ENCODE results near the gene FAM9C.

FAM9C gene

GRCh38 chrX:13091111-13091765, 46.8 kb upstream of the FAM9C start:
- Histone ChIP-seq H3K9me3 (ENCODE audit: insufficient read depth, low read length) (no peaks in the 10 kb centered on the region), H3K4me3 (ENCODE audit: insufficient read depth, low read length, poor library complexity, severe bottlenecking) (peak overlapping the region; percentile 2), H3F3A (ENCODE audit: insufficient read depth) (peaks cover 59% of the 10 kb centered on the region), H3K9ac (ENCODE audit: low read length) (peak overlapping the region; percentile 72), H3K79me2 (ENCODE audit: insufficient read depth, low read length) (0 out of 2 replicates have a peak, but pooled peaks cover 3% of the 10 kb centered on the region), H3K4me2 (ENCODE audit: low read depth, low read length, poor library complexity, severe bottlenecking) (peak overlapping the region; percentile 76), H3K27me3 (ENCODE audit: low read length) (no peaks in the 10 kb centered on the region), H3K27ac (ENCODE audit: low read depth, low read length) (peak overlapping the region; percentile 99), H2AFZ (ENCODE audit: low read depth, low read length, severe bottlenecking) (no peak overlapping the region), H4K20me1 (ENCODE audit: low read depth, low read length) (no peaks in the 10 kb centered on the region), H3K36me3 (ENCODE audit: low read length) (no peaks in the 10 kb centered on the region), H3K9me2 (replicated peaks; ENCODE audit: insufficient read depth, low read length) (no peaks in the 10 kb centered on the region)
- TF ChIP-seq EZH2phosphoT487 (conservative IDR thresholded peaks at IDR 0.05; ENCODE audit: low read length), result no peak
- TF ChIP-seq, protein P1, sequence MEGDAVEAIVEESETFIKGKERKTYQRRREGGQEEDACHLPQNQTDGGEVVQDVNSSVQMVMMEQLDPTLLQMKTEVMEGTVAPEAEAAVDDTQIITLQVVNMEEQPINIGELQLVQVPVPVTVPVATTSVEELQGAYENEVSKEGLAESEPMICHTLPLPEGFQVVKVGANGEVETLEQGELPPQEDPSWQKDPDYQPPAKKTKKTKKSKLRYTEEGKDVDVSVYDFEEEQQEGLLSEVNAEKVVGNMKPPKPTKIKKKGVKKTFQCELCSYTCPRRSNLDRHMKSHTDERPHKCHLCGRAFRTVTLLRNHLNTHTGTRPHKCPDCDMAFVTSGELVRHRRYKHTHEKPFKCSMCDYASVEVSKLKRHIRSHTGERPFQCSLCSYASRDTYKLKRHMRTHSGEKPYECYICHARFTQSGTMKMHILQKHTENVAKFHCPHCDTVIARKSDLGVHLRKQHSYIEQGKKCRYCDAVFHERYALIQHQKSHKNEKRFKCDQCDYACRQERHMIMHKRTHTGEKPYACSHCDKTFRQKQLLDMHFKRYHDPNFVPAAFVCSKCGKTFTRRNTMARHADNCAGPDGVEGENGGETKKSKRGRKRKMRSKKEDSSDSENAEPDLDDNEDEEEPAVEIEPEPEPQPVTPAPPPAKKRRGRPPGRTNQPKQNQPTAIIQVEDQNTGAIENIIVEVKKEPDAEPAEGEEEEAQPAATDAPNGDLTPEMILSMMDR (IDR thresholded peaks at IDR 0.05; ENCODE audit: insufficient read depth, low read length, poor library complexity, severe bottlenecking), result no peak

DNA sequence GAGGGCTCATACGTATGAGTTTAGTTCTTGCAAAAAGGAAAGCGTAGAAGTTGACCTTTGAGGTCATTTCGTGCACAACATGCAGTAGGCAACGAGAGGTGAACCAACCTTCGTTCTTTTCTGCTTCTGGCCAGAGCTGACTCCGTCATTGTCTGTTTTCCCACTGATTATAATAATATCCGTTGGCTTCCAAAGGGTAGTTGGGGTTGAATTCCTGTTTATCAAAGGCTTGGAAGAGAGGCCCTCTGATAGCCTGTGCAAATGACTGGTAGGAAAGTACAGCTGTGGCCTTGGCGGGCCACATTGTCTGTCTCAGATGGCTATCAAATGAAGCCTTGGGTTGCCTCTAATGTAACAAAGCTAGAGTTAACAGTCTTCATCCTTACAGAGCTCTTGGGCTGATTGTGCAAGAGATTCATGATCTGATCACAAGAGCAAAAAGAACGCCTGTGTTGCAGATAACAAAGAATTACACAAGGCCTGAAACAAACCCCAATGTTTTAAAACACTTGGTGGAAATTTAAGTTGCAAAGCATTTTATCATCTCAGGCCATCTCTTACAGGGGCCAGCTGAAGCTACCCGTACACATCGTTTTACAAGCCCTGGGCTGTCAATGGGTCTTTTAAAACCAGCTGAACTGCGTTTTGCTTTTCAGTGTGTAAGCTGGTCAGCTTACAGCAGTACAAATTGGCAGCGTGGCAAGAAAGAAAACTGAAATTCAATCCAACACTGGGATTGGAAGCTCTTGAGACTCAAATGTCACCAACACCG, 46.1 kb upstream of the FAM9C start:
- H2AFZ ChIP-seq (ENCODE audit: low read depth, low read length, severe bottlenecking), result no peak overlapping the region
- H3K4me2 ChIP-seq (ENCODE audit: low read depth, low read length, poor library complexity, severe bottlenecking), result peak overlapping the region; percentile 76
- peak overlapping the region; percentile 72 for H3K9ac ChIP-seq (ENCODE audit: low read length)

DNA sequence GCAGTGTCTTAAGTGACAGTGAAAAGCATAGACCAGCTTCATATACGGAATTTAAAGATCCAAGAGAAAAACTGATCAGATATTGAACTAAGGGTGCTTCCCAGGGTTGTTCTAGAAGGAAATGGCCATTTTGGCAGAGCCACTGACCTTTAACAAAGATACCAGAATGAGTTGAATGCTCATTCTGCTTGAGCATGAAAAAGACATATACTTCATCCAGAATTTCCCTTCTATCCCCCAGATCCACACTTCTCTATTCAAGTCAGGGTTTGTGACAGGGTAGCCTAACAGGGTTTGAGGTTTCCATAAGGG, 45.6 kb upstream of the FAM9C start:
- Histone ChIP-seq H3K4me3 (ENCODE audit: insufficient read depth, low read length, poor library complexity, severe bottlenecking) (no peak overlapping the region), H3K9me3 (ENCODE audit: insufficient read depth, low read length) (no peaks in the 10 kb centered on the region), H3K9ac (ENCODE audit: low read length) (peak overlapping the region; percentile 72), H3K36me3 (ENCODE audit: low read length) (no peaks in the 10 kb centered on the region), H4K20me1 (ENCODE audit: low read depth, low read length) (no peaks in the 10 kb centered on the region), H2AFZ (ENCODE audit: low read depth, low read length, severe bottlenecking) (no peak overlapping the region), H3K4me2 (ENCODE audit: low read depth, low read length, poor library complexity, severe bottlenecking) (peak overlapping the region; percentile 76), H3K79me2 (ENCODE audit: insufficient read depth, low read length) (0 out of 2 replicates have a peak, but pooled peaks cover 9% of the 10 kb centered on the region), H3F3A (ENCODE audit: insufficient read depth) (peaks cover 66% of the 10 kb centered on the region), H3K27me3 (ENCODE audit: low read length) (no peaks in the 10 kb centered on the region), H3K27ac (ENCODE audit: low read depth, low read length) (peak overlapping the region; percentile 99), H3K9me2 (replicated peaks; ENCODE audit: insufficient read depth, low read length) (no peaks in the 10 kb centered on the region)
- TF ChIP-seq, protein P1 (IDR thresholded peaks at IDR 0.05; ENCODE audit: insufficient read depth, low read length, poor library complexity, severe bottlenecking), result no peak
- no peak for TF ChIP-seq EZH2phosphoT487 (conservative IDR thresholded peaks at IDR 0.05; ENCODE audit: low read length)

More for the DNA sequence above, 46.1 kb upstream of the FAM9C start:
- Histone ChIP-seq H3K27ac (ENCODE audit: low read depth, low read length) (peak overlapping the region; percentile 99), H3K4me3 (ENCODE audit: insufficient read depth, low read length, poor library complexity, severe bottlenecking) (peak overlapping the region; percentile 2), H3K9me2 (replicated peaks; ENCODE audit: insufficient read depth, low read length) (no peaks in the 10 kb centered on the region), H3K36me3 (ENCODE audit: low read length) (no peaks in the 10 kb centered on the region), H3K79me2 (ENCODE audit: insufficient read depth, low read length) (0 out of 2 replicates have a peak, but pooled peaks cover 4% of the 10 kb centered on the region), H4K20me1 (ENCODE audit: low read depth, low read length) (no peaks in the 10 kb centered on the region), H3K27me3 (ENCODE audit: low read length) (no peaks in the 10 kb centered on the region), H3K9me3 (ENCODE audit: insufficient read depth, low read length) (no peaks in the 10 kb centered on the region), H3F3A (ENCODE audit: insufficient read depth) (peaks cover 65% of the 10 kb centered on the region)
- no peak for TF ChIP-seq EZH2phosphoT487 (conservative IDR thresholded peaks at IDR 0.05; ENCODE audit: low read length)
- TF ChIP-seq, protein P1 (IDR thresholded peaks at IDR 0.05; ENCODE audit: insufficient read depth, low read length, poor library complexity, severe bottlenecking), result no peak
